HG03097 (cell line): Measurements from ENCODE around the gene CHST8.
"Not testable (repeated sequence)": the region's sequence is repeated elsewhere in the genome, so short reads cannot be mapped to it uniquely, and the experiment has no call there.

Experiments used
- ATAC-seq: cut with Tn5 transposase; IDR thresholded peaks from one replicate; pipeline ENCODE4 v1.9.1; 2021; ENCODE audit not compliant: unreplicated experiment, low FRiP score

CHST8 gene

GRCh38 chr19:33805313-33805712 lies 183.6 kb downstream of the CHST8 start:
- no peak for ATAC-seq

GRCh38 chr19:33805840-33806433 lies 184.2 kb downstream of the CHST8 start:
- ATAC-seq: no peak

- ATAC-seq: no peak
Observed at GRCh38 chr19:33806434-33806881, 184.7 kb downstream of the CHST8 start.

- no peak for ATAC-seq
Observed at GRCh38 chr19:33808399-33808798, 186.6 kb downstream of the CHST8 start.

- ATAC-seq: no peak
Observed at GRCh38 chr19:33809960-33810359, 188.2 kb downstream of the CHST8 start.

- no peak for ATAC-seq
Observed at GRCh38 chr19:33810821-33811220, 189.1 kb downstream of the CHST8 start.

GRCh38 chr19:33811246-33811645 lies 189.5 kb downstream of the CHST8 start:
- ATAC-seq: no peak

- ATAC-seq: no peak
Observed at GRCh38 chr19:33811736-33812387, 190.1 kb downstream of the CHST8 start.

- no peak for ATAC-seq
Observed at GRCh38 chr19:33812388-33813330, 190.9 kb downstream of the CHST8 start.

- no peak for ATAC-seq
Observed at GRCh38 chr19:33813391-33814101, 191.8 kb downstream of the CHST8 start.

GRCh38 chr19:33814181-33815165 lies 192.7 kb downstream of the CHST8 start:
- no peak for ATAC-seq

- ATAC-seq: no peak
Observed at GRCh38 chr19:33815380-33816340, 193.9 kb downstream of the CHST8 start.

- no peak for ATAC-seq
Observed at GRCh38 chr19:33818411-33818810, 196.7 kb downstream of the CHST8 start.

GRCh38 chr19:33819078-33819477 lies 197.3 kb downstream of the CHST8 start:
- not testable (repeated sequence) for ATAC-seq

- no peak for ATAC-seq
Observed at GRCh38 chr19:33819506-33819879, 197.7 kb downstream of the CHST8 start.

- ATAC-seq: no peak
Observed at GRCh38 chr19:33819880-33820781, 198.4 kb downstream of the CHST8 start.

GRCh38 chr19:33821871-33822270 lies 200.1 kb downstream of the CHST8 start:
- ATAC-seq: no peak
